HG03460 (cell line): Measurements from ENCODE around the gene GPR156.
"Not testable (repeated sequence)": the region's sequence is repeated elsewhere in the genome, so short reads cannot be mapped to it uniquely, and the experiment has no call there.

Experiments used
- ATAC-seq: cut with Tn5 transposase; IDR thresholded peaks from one replicate; pipeline ENCODE4 v1.9.1; 2021; ENCODE audit not compliant: unreplicated experiment

Gene GPR156

DNA sequence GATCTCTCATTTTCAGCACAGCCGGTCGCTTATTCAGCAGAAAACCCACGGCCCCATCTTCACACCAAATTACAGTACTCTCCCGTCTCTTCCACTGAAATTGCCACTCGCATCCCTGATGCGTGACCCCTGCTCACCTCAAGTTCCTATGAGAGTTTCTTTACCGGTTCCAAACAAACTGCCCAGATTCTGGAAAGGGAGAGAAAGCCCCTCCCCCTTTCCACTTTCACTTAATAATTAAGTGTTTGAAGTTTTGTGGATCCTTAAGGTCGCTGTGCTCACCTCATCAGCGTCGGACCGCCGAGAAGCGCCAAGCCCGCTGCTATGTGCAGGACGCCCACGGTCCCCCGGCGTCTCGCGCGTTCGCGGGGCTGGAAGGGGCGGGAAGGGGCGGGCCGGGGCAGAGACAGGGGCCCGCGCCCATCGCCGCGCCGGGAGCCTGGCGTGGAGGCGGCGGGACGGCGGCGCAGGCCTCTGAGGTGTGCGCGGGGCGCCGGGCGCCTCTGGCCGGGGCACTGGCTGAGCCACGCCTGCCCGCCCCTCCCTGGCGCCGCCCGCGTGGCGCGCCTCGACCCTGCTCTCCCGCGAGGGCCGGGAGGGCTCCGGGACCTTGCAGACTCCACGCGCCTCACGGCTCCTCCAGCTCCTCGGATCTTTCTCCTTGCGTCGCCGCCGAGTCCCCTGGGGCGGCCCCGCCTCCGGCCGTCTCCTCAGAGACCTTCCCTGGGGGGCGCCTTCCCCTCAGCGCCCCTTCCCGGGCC is at the start of gene GPR156:
TSS of gene GPR156 (minus strand) at position 476 of the 761 bp plus-strand sequence. CDS start 41,124 bp downstream, outside the sequence.
- no peak for ATAC-seq

DNA sequence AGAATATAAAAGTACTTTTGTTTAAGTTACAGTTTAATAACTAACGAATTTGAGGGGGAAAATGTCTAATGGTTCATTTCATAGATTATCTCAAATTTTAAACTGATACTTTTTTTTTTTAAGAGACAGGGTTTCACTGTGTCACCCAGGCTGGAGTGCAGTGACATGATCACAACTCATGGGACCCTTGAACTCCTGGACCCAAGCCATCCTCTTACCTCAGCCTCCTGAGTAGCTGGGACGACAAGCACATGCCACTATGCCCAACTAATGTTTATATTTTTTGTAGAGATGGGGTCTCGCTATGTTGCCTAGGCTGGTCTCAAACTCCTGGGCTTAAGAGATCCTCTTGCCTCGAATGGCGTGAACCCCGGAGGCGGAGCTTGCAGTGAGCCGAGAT is 47.6 kb upstream of the GPR156 start:
- ATAC-seq, result no peak

DNA sequence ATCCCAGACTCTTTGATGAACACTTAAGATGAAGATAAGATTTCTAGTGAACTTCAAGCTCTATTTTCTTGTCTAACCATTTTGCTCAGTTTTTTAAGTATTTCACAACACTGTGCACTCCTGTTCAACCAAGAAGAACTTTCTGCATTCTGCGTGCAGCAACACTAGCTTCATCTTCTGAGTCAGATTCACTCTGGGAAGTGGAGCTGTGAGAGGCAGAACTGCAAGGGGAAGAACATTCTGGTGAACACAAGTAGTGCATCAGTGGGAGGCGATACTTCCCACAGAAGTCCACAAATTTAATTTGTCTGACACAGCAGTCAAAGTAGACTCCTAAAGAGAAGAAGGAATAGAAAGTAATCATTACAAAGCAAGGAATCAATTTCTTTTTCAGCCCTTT is 46.1 kb upstream of the GPR156 start:
- ATAC-seq, result no peak

DNA sequence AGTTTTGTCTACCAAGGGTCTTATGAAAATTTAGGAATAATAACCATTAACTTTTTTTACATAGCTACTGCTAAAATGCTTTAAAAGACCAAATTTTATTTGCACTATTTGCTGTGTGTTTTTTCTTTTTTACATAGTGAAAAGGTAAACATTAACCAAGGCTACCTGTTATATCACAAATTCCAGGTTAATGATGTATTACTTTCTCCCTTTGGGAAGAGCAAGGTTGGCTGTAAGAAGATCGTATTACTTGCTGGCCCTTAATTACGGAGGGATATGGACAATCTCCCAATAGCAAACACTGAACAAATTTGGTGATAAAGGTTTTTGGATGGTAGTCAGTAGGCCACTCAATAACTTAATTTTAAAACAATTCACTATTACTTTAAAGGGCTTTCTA is 41.8 kb upstream of the GPR156 start:
- ATAC-seq, result no peak

DNA sequence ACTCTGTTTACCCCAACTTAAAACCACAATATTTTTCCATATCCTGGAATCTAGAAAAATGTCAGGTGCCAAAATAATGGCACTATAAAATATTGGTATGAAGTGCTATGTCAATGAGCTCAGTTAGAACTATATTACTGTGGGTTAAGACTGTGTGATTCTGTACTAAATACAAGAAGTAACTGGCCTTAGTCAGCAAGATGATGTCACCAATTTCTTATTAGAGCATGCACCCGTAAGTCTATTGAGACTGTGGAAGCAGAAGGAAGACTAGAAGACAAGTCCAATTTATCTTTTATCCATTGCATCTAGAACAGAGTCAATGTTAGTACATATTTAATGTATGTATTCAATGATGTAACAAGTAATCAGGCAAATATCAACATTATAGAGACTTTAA is 39.2 kb upstream of the GPR156 start:
- no peak for ATAC-seq

DNA sequence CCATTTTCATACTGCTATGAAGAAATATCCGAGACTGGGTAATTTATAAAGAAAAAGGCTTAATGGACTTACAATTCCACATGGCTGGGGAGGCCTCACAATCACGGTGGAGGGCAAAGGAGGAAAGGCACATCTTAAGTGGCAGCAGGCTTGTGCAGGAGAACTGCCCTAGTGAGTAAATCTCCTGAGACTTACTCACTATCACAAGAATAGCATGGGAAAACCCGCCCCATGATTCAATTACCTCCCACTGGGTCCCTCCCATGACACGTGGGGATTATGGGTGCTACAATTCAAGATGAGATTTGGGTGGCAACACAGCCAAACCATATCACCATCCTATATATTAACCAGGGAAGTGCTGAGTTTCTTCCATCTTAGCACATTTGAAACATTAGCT is 38.7 kb upstream of the GPR156 start:
- not testable (repeated sequence) for ATAC-seq

DNA sequence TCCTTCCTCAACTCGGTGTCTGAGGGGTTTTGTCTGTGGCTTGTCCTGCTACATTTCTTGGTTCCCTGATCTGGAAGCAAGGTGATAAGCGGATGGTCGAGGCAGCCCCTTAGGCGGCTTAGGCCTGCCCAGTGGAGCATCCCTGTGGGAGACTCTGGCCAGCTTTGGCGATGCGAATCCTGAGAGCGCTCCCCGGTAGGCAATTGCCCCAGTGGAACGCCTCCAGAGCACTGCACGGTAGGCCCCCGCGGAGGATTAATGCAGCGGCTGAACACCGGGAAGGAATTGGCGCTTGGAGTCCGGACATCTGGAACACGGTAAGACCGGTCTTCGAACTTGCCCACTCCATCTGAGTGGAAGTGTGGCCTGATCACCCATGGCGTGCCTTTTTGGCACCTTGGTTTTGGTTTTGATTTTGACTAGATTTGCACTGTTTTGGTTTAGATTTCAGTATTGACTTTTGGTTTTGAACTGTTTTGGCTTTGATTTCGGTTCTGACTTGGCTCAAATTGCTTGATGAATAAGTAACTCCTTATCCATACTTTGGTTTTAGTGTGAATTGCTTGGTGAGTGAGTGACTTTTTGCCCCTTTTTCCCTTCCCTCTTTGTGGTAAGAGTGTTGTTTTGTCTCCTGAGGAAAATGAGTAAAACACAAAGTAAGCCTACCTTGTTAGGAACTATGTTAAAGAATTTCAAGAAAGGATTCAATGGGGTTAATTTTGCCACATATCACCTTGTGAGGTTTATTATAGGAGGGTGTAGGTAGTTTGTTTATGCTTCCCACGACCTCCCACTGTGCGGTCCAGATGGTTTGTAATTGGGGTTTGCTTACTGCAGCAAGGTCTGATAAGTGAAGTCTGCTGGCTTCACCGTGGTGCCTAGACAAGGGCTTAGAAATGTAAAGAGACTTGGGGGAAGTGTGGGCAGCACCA is 27.1 kb upstream of the GPR156 start:
- no peak for ATAC-seq

DNA sequence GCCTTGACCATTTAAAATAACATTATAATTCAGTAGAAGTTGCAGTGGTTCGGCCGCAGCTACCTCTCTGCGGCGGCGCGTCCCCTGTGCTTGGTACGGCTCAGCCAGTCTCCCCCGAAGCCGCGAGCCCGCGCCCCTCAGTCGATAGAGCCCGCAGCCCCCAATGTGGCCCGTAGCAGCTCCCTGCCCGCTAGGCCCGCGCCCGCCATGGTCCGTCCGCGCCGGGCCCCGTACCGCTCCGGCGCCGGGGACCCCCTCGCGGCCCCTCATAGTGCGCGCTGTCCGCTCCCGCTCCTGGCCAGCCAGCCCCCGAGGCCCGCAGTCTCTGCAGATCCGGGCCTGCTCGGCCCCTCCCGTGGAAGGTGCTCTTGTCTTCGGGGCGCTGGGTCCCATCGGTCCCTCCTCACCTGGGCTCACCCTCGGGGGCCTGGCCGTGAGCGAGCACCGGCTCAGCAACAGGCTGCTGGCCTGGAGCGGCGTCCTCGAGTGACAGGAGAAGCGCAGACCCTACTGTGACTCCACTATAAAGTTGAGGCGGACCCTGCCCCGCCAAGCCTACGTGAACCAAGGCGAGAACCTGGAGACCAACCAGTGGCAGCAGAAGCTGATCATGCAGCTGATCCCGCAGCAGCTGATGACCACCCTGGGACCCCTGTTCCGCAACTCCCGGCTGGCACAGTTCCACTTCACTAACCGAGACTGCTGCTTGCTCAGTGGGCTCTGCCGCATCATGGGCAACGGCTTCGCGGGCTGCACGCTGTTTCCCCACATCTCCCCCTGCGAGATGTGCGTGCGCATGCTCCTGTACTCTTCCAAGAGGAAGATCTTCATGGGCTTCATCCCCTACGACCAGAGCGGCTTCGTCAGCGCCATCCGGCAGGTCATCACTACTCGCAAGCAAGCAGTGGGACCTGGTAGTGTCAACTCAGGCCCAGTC is 21.8 kb upstream of the GPR156 start:
- ATAC-seq, result no peak

DNA sequence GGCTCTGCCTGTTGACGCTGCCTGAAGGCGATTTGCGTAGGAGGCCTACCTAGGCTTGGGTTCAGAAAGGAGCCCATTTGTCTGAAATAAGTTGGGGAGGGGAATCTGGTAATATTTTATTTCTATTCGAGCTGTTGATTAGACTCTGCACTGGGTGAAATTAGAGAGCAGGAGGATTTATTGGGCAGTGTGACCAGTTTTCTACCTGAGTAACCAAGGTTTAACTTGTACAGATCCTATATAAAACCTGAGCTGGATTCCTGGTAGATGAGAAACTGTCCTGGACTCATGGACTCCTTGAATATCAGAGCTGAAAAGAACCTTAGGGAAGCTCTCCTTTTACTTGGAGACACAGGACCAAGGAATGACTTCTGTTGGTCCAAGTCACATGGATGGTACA is 19.6 kb upstream of the GPR156 start:
- ATAC-seq, result no peak

DNA sequence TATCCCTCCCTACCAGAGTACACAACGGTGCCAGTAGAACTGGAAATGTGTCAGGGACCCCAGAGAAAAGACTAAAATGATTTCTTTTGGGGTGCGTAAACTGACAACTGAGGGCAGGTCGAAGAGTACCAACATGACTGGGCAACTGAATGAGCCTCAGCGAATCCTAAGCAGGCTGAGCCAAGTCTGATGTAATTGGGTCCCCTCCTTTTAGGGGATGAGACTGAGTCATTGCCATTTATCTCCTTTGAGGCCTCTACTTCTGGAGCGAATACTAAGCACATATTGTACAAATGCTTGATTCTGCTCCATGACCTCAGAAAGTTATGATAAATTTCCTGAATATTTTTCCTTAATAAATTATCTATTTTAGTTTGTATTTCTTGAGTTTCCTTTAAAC is 17.3 kb upstream of the GPR156 start:
- no peak for ATAC-seq

DNA sequence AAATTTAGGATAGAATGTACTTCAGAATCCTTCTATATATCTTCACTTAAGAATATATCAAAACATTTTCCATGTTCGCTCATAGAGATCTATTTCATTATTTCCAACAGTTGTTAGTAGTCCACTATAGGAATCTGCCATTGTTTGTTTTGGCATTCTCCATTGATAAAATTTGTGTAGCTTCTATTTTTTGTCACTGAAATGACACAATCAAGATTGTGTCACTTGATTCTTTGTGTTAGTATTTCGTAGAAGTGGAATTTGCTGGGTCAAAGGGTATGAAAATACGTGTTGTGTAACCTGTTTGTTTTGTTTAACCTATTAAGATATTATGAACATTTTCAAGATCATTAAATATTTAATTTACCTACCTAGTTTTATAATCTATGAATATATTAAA is 15.9 kb upstream of the GPR156 start:
- ATAC-seq, result no peak

DNA sequence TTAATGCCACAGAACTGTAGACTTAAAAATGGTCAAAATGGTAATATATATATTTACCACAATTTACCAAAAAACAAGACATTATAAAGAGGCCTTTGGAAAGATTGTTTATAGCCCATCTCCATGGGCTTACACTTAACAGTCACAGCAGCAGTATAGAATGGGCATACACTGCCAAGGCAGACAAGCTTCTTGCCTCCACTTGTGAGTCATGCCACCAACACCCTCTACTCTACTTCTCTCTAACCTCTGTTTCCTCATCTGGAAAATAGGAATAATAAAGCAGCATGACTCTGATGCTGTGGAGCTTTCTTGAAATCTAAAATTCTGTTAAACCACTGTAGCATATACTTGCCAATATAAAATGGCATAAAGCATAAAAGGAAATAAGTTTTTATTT is 14.4 kb upstream of the GPR156 start:
- no peak for ATAC-seq

DNA sequence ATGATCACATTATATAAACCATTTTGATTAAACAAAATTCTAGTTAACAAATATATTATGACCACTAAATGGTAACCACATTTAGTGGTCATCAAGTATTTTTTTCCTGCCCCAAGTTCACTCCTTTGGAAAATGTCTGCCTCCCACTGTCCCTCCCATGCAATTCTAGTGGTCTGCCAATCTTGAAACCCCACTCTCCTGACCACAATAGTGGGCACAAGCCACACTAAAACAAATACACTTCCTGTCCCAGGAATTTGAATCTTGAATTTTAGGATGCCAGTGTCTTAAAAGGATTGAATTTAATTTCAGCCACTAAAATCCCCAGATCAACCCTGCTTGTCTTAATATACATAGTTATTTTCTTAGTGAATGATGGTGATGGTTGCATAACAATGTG is 14.0 kb upstream of the GPR156 start:
- ATAC-seq, result no peak

DNA sequence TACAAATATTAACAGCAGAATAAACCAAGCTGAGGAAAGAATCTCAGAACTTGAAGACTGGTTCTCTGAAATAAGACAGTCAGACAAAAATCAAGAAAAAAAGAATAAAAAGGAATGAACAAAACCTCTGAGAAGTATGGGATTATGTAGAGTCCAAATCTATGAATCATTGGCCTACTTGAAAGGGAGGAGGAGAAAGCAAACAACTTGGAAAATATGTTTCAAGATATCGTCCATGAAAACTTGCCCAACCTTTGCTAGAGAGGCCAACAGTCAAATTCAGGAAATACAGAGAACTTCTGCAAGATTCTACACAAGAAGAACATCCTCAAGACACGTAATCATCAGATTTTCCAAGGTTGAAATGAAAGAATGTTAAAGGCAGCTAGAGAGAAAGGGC is 6.5 kb upstream of the GPR156 start:
- not testable (repeated sequence) for ATAC-seq

DNA sequence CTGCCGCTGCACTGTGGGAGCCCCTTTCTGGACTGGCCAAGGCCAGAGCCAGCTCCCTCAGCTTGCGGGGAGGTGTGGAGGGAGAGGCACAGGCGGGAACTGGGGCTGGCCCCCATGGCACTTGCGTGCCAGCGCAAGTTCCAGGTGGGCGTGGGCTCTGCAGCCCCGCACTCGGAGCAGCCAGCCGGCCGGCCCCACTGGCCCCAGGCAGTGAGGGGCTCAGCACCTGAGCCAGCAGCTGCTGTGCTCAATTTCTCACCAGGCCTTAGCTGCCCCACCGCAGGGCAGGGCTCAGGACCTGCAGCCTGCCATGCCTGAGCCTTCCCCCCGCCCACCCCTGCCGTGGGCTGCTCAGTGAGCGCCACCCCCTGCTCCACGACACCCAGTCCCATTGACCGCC is 4.6 kb upstream of the GPR156 start:
- no peak for ATAC-seq

DNA sequence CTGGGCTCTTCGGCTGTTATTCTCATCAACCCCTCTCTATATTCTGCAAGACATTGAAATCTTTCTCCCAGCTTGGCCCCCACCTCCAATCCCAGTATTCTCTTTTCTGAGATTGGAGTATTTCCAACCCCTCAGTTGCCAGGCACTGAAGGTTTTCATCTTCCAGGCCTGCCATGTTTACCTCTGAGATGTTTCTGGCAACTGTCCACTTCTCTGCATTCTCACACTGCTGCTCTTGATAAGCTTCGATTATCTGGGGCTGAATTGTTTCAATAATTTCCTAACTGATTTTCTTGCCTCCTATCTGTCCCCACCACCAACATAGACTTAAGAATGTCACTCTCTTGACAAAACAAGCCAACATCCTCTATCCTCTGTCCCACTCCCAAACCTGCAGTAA is 1.4 kb upstream of the GPR156 start:
- no peak for ATAC-seq

DNA sequence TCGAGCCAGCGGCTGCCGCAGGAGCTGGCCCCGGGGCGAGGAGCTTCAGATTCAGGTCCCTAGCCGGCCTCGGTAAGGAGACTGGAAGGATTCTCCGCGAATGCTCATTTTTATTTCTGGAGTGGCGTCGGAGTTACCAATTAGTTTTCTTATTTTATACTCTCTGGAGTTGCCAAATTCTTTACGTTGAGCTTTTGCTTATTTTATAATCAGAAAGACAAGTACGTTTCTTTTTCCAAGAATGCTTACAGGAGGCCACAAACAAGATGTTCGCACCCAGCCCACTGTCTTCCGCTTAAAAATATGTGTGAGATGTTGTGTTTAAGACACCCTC is 453 bp upstream of the GPR156 start:
- ATAC-seq, result no peak

DNA sequence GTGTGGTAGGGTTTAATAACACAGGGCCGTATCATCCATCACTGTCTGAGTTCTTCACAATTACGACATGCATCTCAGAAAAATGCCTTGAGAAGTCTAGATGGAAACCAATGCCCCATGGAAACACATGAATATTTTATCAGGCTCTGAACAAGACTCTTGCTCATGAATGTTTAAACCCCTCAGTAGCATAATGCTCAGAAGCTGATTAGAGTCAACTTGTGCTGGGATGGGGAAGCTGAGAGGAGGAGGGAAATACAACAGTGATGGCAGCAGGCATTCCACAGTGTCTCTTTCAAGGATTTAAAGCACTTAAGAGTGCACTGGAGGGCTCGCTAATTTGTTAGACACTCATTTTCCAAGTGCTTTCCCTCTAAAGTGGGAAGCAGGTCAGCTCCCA is 3.8 kb downstream of the GPR156 start:
- ATAC-seq, result no peak

DNA sequence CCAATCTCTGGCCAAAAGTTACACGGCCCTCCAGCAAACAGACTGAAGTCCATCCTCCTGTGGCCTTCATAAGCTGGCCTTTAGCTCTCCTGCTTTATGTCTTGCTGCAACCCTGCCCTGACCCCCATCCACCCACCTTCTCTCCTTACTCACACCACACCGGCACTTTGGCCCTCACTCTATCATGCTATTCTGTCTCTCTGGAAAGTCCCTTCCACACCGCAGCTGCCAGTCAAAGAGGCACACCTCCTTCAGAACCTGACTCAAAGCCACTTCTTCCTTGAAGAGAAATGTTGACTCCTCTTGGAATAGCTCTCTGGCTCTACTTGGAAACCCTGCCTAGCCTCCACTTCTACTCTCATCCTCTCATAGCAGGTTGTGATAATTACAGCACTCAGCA is 4.5 kb downstream of the GPR156 start:
- ATAC-seq, result no peak

DNA sequence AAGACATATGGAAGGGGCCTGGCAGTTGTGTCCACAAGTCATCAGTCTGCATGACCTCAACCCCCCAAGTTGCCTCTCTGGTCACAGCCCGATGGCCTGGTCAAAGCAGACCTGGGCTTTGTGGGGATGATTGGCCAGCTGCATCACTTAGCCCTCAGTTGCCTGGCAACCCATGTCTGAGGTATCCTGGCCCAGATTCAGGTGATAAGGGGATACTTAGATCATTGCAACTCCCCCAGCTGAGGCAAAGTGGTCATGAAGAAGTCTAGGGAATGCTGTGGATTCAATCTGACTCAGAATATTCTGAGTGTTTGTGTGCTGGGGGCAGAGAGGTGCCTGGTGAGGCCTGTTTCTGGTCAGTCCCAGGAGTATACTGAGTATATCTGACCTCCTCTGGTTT is 5.0 kb downstream of the GPR156 start:
- no peak for ATAC-seq

DNA sequence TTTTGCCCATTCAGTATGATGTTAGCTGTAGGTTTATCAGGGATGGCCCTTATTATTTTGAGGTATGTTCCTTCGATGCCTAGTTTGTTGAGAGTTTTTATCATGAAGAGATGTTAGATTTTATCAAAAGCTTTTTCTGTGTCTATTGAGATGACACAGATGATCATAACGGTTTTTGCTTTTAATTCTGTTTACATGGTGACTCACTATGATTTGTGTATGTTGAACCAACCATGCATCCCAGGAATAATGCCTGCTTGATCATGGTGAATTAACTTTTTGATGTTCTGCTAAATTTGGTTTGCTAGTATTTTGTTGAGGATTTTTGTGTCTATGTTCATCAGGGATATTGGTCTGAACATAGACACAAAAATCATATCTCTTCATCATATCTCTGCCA is 8.3 kb downstream of the GPR156 start:
- ATAC-seq, result no peak
